SK-N-SH (cell line): ENCODE results near the gene SNX8. TPM values are rescaled to one million over a fixed set of nuclear protein-coding genes. Genes with fewer than 3 reads are reported as not detected.

Experiments used
- CTCF ChIA-PET: fragments of 300-600, 350-600 bp; formaldehyde crosslinking; extraction: SDS; loops from one replicate; lab custom pipeline; 2021; lab: Yijun Ruan, JAX
- POLR2A ChIA-PET: fragments of 350-600 bp; sonication (Branson Sonifier 250); formaldehyde crosslinking; extraction: SDS; loops from one replicate; lab custom pipeline; 2020; ENCODE audit warnings: antibody characterized with exemption, inconsistent platforms; lab: Yijun Ruan, JAX
- DNase-seq: peaks from one replicate; pipeline ENCODE4 v3.0.0; 2012
- H2AFZ ChIP-seq: fragments of 200-600 bp; sonication (generic); 2 replicates; pipeline ENCODE4 v1.8.1; 2016; ENCODE audit warnings: antibody characterized with exemption, mild to moderate bottlenecking, low read depth
- H3F3A ChIP-seq: fragments of 200-600 bp; sonication (generic); replicated peaks from 2 replicates; pipeline ENCODE3; 2016; ENCODE audit warnings: antibody characterized with exemption, mild to moderate bottlenecking; ENCODE audit not compliant: insufficient read depth
- H3K27ac ChIP-seq, 2 experiments: fragments of 200-500 bp in 1 of 2; fragments of 200-600 bp in 1 of 2; sonication (Bioruptor generic) in 1 of 2; sonication (generic), shearing (Covaris generic) in 1 of 2; 2 replicates each; pipeline versions ENCODE4 v1.5.1 to v1.6.1; 2014 to 2016; ENCODE audit warnings: low read depth in 2 of 2, inconsistent platforms in 1 of 2, low read length in 1 of 2, mild to moderate bottlenecking in 1 of 2, mixed read lengths in 1 of 2
- H3K27me3 ChIP-seq: fragments of 200-600 bp; sonication (generic), shearing (Covaris generic); 2 replicates; pipeline ENCODE4 v1.6.1; 2016; ENCODE audit warnings: mixed run types; ENCODE audit not compliant: insufficient read depth
- H3K36me3 ChIP-seq, 2 experiments: fragments of 200-500 bp in 1 of 2; fragments of 200-600 bp in 1 of 2; sonication (Bioruptor generic) in 1 of 2; sonication (generic) in 1 of 2; replicated peaks in 1 of 2; 2 replicates each; pipeline versions ENCODE3 to v1.5.1; 2014 to 2016; ENCODE audit warnings: low read length in 1 of 2, mild to moderate bottlenecking in 1 of 2; ENCODE audit not compliant: insufficient read depth in 2 of 2, control insufficient read depth in 1 of 2
- H3K4me1 ChIP-seq, 2 experiments: fragments of 200-500 bp in 1 of 2; fragments of 200-600 bp in 1 of 2; sonication (Bioruptor generic) in 1 of 2; sonication (generic), shearing (Covaris generic) in 1 of 2; 2 replicates each; pipeline versions ENCODE4 v1.5.1 to v1.6.1; 2014 to 2016; ENCODE audit warnings: low read depth in 1 of 2, low read length in 1 of 2, mixed run types in 1 of 2; ENCODE audit not compliant: insufficient read depth in 2 of 2, control insufficient read depth in 1 of 2
- H3K4me2 ChIP-seq: fragments of 200-600 bp; sonication (generic), shearing (Covaris generic); 2 replicates; pipeline ENCODE4 v1.6.1; 2017; ENCODE audit warnings: mixed run types
- H3K4me3 ChIP-seq, 2 experiments: fragments of 200-500 bp in 1 of 2; fragments of 200-600 bp in 1 of 2; sonication (Bioruptor generic) in 1 of 2; sonication (generic), shearing (Covaris generic) in 1 of 2; 2 replicates each; pipeline versions ENCODE4 v1.5.1 to v1.8.1; 2014 to 2016; ENCODE audit warnings: low read depth in 2 of 2, inconsistent platforms in 1 of 2, low read length in 1 of 2, mild to moderate bottlenecking in 1 of 2, mixed read lengths in 1 of 2, moderate library complexity in 1 of 2
- H3K79me2 ChIP-seq: fragments of 200-600 bp; sonication (generic); 2 replicates; pipeline ENCODE4 v1.8.1; 2017; ENCODE audit warnings: mild to moderate bottlenecking; ENCODE audit not compliant: insufficient read depth
- H3K9ac ChIP-seq: fragments of 200-600 bp; sonication (generic); 2 replicates; pipeline ENCODE4 v1.6.1; 2017; ENCODE audit warnings: mixed run types
- H3K9me2 ChIP-seq: fragments of 200-600 bp; sonication (generic); 2 replicates; pipeline ENCODE4 v1.6.1; 2017; ENCODE audit warnings: mixed run types
- H3K9me3 ChIP-seq: fragments of 200-600 bp; sonication (generic); 2 replicates; pipeline ENCODE4 v1.6.1; 2017; ENCODE audit warnings: mixed run types, mild to moderate bottlenecking, moderate library complexity
- H4K20me1 ChIP-seq: fragments of 200-600 bp; sonication (generic); 2 replicates; pipeline ENCODE4 v1.6.1; 2017; ENCODE audit warnings: mild to moderate bottlenecking, mixed run types; ENCODE audit not compliant: insufficient read depth
- CHD2 ChIP-seq: fragments of 150-350 bp; IDR thresholded peaks from 2 replicates; pipeline ENCODE4 v1.6.1; 2018; ENCODE audit warnings: low read length; ENCODE audit not compliant: partially characterized antibody
- CTCF ChIP-seq: fragments of 200-600 bp; sonication (generic); IDR thresholded peaks from 2 replicates; pipeline ENCODE4 v1.6.1; 2017; ENCODE audit warnings: antibody characterized with exemption, mild to moderate bottlenecking, moderate library complexity
- ELF1 ChIP-seq: IDR thresholded peaks from 2 replicates; pipeline ENCODE4 v1.4.0; 2012
- EP300 ChIP-seq, 2 experiments: IDR thresholded peaks; 2 replicates each; pipeline versions ENCODE4 v1.4.0 to v1.6.1; 2012; ENCODE audit warnings: borderline replicate concordance in 1 of 2, low read depth in 1 of 2, low read length in 1 of 2
- FOXJ3 ChIP-seq: sonication (generic); formaldehyde crosslinking; IDR thresholded peaks from 2 replicates; pipeline ENCODE4 v1.5.1; 2020; ENCODE audit warnings: mild to moderate bottlenecking, missing genetic modification reagents
- FOXM1 ChIP-seq: IDR thresholded peaks from 2 replicates; pipeline ENCODE4 v1.4.0; 2012; ENCODE audit warnings: low read depth, mild to moderate bottlenecking
- GABPA ChIP-seq: IDR thresholded peaks from 2 replicates; pipeline ENCODE4 v1.4.0; 2012; ENCODE audit warnings: low read depth, mild to moderate bottlenecking
- GATA2 ChIP-seq: sonication (generic); formaldehyde crosslinking; IDR thresholded peaks from 2 replicates; pipeline ENCODE4 v1.5.0; 2020; ENCODE audit warnings: mild to moderate bottlenecking, missing genetic modification reagents
- IRF3 ChIP-seq: fragments of 150-350 bp; IDR thresholded peaks from 2 replicates; pipeline ENCODE4 v1.6.1; 2016; ENCODE audit warnings: mild to moderate bottlenecking, low read depth, low read length
- JUND ChIP-seq: IDR thresholded peaks from 2 replicates; pipeline ENCODE4 v1.4.0; 2012
- MEF2A ChIP-seq: IDR thresholded peaks from 2 replicates; pipeline ENCODE4 v1.4.0; 2012; ENCODE audit warnings: low read depth, borderline replicate concordance
- NFIC ChIP-seq: IDR thresholded peaks from 2 replicates; pipeline ENCODE4 v1.4.0; 2012; ENCODE audit warnings: borderline replicate concordance
- PBX3 ChIP-seq: IDR thresholded peaks from 2 replicates; pipeline ENCODE4; 2012
- POLR2AphosphoS5 ChIP-seq: IDR thresholded peaks from 2 replicates; pipeline ENCODE4 v1.6.1; 2012; ENCODE audit warnings: low read depth, low read length
- RAD21 ChIP-seq: IDR thresholded peaks from 2 replicates; pipeline ENCODE4 v1.6.1; 2012; ENCODE audit warnings: mild to moderate bottlenecking, low read length
- RFX5 ChIP-seq: IDR thresholded peaks from 2 replicates; pipeline ENCODE4 v1.6.1; 2012; ENCODE audit warnings: mild to moderate bottlenecking, improper control_type of control experiment, low read length
- RXRA ChIP-seq: IDR thresholded peaks from 2 replicates; pipeline ENCODE4 v1.4.0; 2012; ENCODE audit warnings: low read depth, mild to moderate bottlenecking, borderline replicate concordance
- SIN3A ChIP-seq: IDR thresholded peaks from 2 replicates; pipeline ENCODE4 v1.6.1; 2012; ENCODE audit warnings: low read depth, mild to moderate bottlenecking, low read length, moderate library complexity, borderline replicate concordance
- SMC3 ChIP-seq: IDR thresholded peaks from 2 replicates; pipeline ENCODE4 v1.6.1; 2012; ENCODE audit warnings: low read depth, low read length, improper control_type of control experiment
- TAF1 ChIP-seq: IDR thresholded peaks from 2 replicates; pipeline ENCODE4 v1.6.1; 2012; ENCODE audit warnings: low read depth, mild to moderate bottlenecking, low read length, moderate library complexity, borderline replicate concordance
- TCF12 ChIP-seq: IDR thresholded peaks from 2 replicates; pipeline ENCODE4 v1.4.0; 2012
- TEAD4 ChIP-seq: IDR thresholded peaks from 2 replicates; pipeline ENCODE4 v1.4.0; 2012; ENCODE audit warnings: mild to moderate bottlenecking, borderline replicate concordance; ENCODE audit not compliant: insufficient read depth
- USF1 ChIP-seq: IDR thresholded peaks from 2 replicates; pipeline ENCODE4 v1.4.0; 2012; ENCODE audit warnings: low read depth, borderline replicate concordance
- USF2 ChIP-seq: fragments of 150-350 bp; IDR thresholded peaks from 2 replicates; pipeline ENCODE4 v1.6.1; 2017; ENCODE audit warnings: antibody characterized with exemption, low read length, low read depth, borderline replicate concordance
- YY1 ChIP-seq: IDR thresholded peaks from 2 replicates; pipeline ENCODE4 v1.4.0; 2012; ENCODE audit warnings: low read depth, mild to moderate bottlenecking
- WGBS: methylation state at CpG from one replicate; pipeline ENCODE4 v1.1.6; 2017; ENCODE audit warnings: low lambda C conversion rate; 5-methylcytosine and 5-hydroxymethylcytosine counted together
- polyA plus RNA-seq, 3 experiments: library from polyadenylated mRNA; depleted of rRNA; stranded (reverse); fragments of >200 nt; gene quantifications; 2 replicates each; pipeline ENCODE4 v1.2.3, GENCODE V29; 2012

Gene SNX8
- polyA plus RNA-seq, 1 of the 3 experiments (the other 2 are of a cell fraction): 20.6 TPM

- Histone ChIP-seq H2AFZ (peak within 1 kb of the TSS; percentile 83), H3K9me3 (no peaks in the 10 kb centered on the region), H3K36me3 (peaks cover 23% of the 10 kb centered on the region in 2 experiments), H3K9me2 (no peaks in the 10 kb centered on the region), H3K9ac (peak within 1 kb of the TSS; percentile 95), H3K27me3 (no peaks in the 10 kb centered on the region), H4K20me1 (0 out of 2 replicates have a peak, but pooled peaks cover 6% of the 10 kb centered on the region), H3K27ac (peak within 1 kb of the TSS; percentile 46 to 68), H3K4me2 (peak within 1 kb of the TSS; percentile 100), H3K79me2 (peaks cover 61% of the 10 kb centered on the region), H3K4me1 (peaks cover 0 to 16% of the 10 kb centered on the region in 2 experiments; a peak in 1 of 4 replicates), H3F3A (no peaks in the 10 kb centered on the region), H3K4me3 (peak within 1 kb of the TSS; percentile 67 to 99)
- 2% methylated on average over 55 of the region's 81 CpGs for WGBS
- POLR2A ChIA-PET: interaction anchor here (0.9 to 2.1 kb wide), 7 partner anchors 9 to 112 kb away, joined by 3 to 12 read pairs (median 3); partner anchors contain the start of genes EIF3B and MAD1L1
- CTCF ChIA-PET: interaction anchor here (0.7 to 2.1 kb wide), 9 partner anchors 8 to 574 kb away, joined by 3 to 9 read pairs (median 5); partner anchors contain the start of gene MAD1L1
- DNase-seq: peak; percentile 98
- no peak for TF ChIP-seq FOXM1
- TF ChIP-seq USF2: no peak
- TF ChIP-seq GABPA: peak; percentile 99
- peak; percentile 92 for TF ChIP-seq YY1
- peak; percentile 99 for TF ChIP-seq TAF1
- TF ChIP-seq MEF2A: no peak
- TF ChIP-seq POLR2AphosphoS5: peak; percentile 97
- no peak for TF ChIP-seq FOXJ3 (CRISPR knock-in tag)
- no peak for TF ChIP-seq RXRA
- peak; percentile 89 for TF ChIP-seq CHD2
- 0 out of 2 replicates have a peak, but pooled peaks have one; percentile 14 for TF ChIP-seq SMC3
- peak; percentile 99 for TF ChIP-seq SIN3A
- TF ChIP-seq TCF12: no peak; the same call in 1 of the 2 replicates
- TF ChIP-seq IRF3: no peak
- TF ChIP-seq NFIC: no peak
- no peak for TF ChIP-seq EP300 (IDR thresholded peaks at IDR 0.05; ENCODE audit: borderline replicate concordance in 1 of 2, low read depth in 1 of 2, low read length in 1 of 2)
- TF ChIP-seq PBX3: no peak; the same call in 1 of the 2 replicates
- TF ChIP-seq ELF1: peak; percentile 86
- no peak for TF ChIP-seq RAD21
- TF ChIP-seq CTCF: no peak
- no peak for TF ChIP-seq USF1
- no peak for TF ChIP-seq GATA2 (CRISPR knock-in tag)
- TF ChIP-seq JUND: no peak
- TF ChIP-seq RFX5: no peak
- 0 out of 2 replicates have a peak, but pooled peaks have one; percentile 23 for TF ChIP-seq TEAD4
These were observed 72.4 kb downstream of the SNX8 start, which contains the start of the genes MRM2 and NUDT1 for GRCh38 chr7:2241580-2242540. MRM2 (minus strand) TSS chr7:2242205; CDS start chr7:2242169, 36 bp downstream. NUDT1 (plus strand) TSS chr7:2242226; CDS start chr7:2244575, 2,349 bp downstream.
